ENCODE data around the gene TEPSIN.
"Not testable (repeated sequence)": the region's sequence is repeated elsewhere in the genome, so short reads cannot be mapped to it uniquely, and the experiment has no call there.

The TEPSIN gene

GRCh38 chr17:81234940-81235821 is 3.7 kb downstream of the TEPSIN start:
- DNase-seq = no peak

DNA sequence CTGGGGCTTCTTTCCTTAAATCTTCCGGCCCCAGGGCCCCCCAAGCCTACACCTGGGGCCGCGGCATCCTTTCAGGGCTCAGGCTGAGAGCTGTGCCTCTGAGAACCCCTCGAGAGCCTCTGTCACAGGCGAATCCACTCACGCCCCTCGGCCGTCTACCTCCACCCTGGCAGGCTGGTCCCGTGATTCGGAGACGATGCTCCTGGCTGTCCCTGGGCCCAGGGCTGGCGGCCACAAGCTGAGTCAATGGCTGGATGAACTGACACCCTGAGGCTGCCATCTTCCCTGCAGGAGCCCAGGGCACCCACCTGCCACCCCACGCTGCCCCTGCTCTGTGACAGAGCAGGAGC is 4.4 kb downstream of the TEPSIN start:
- no peak for DNase-seq

- no peak for DNase-seq
Measured at GRCh38 chr17:81233811-81234505, 4.9 kb downstream of the TEPSIN start.

- DNase-seq = no peak
Measured at GRCh38 chr17:81233316-81233715, 5.5 kb downstream of the TEPSIN start.

- DNase-seq = no peak
Measured at GRCh38 chr17:81232616-81233241, 6.1 kb downstream of the TEPSIN start.

GRCh38 chr17:81231766-81232581 is 6.9 kb downstream of the TEPSIN start:
- DNase-seq = no peak

- no peak for DNase-seq
Measured at GRCh38 chr17:81231121-81231645, 7.7 kb downstream of the TEPSIN start.

DNA sequence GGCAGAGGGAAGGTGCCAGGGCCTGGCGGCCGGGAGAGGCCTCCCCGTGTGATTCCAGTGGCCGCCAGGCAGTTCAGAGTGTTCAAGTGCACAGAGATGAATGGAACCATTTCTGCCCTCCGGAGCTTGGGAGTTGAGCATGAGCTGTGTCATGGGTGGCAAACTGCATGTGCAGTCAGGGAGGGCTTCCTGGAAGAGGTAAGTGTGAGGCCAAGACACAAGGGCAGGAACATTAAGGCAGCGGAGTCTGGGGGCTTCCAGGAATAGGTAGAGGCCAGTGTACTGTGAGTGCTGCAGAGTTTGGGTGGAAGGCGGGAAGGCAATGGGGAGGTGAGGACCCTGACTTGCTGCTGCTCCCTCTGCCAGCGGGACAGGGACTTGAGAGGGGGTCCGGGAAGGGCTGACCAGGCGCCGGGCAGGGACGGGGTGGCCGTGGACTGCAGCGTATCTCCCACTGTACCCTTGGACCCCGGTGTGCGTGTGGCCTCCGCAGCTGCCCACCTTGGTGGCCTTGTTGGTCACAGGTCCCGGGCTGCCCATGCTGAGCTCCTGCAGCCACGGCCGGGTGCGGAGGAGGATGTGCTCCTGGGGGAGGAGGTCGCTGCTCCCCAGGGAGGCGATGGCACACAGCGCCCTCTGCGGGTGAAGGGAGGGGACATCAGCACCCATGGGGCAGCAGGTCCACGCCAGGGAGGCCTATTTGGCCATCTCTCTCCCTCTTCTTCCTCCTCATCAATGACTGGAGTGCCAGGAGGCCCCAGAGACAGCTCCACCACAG is 8.6 kb downstream of the TEPSIN start:
- DNase-seq = peak; percentile 15

DNA sequence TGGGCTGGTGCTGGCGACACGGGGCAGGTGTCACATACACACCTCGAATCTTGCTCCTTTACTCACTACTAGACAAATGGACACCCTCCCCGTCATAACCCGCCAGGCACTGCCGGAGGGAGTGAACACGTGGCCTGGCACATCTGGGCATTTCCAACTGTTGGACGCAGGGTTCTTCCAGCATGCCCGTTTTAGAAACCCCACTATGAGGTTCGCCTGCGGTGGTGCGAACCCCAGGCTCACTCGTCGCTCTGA is 9.3 kb downstream of the TEPSIN start:
- no peak for DNase-seq

DNA sequence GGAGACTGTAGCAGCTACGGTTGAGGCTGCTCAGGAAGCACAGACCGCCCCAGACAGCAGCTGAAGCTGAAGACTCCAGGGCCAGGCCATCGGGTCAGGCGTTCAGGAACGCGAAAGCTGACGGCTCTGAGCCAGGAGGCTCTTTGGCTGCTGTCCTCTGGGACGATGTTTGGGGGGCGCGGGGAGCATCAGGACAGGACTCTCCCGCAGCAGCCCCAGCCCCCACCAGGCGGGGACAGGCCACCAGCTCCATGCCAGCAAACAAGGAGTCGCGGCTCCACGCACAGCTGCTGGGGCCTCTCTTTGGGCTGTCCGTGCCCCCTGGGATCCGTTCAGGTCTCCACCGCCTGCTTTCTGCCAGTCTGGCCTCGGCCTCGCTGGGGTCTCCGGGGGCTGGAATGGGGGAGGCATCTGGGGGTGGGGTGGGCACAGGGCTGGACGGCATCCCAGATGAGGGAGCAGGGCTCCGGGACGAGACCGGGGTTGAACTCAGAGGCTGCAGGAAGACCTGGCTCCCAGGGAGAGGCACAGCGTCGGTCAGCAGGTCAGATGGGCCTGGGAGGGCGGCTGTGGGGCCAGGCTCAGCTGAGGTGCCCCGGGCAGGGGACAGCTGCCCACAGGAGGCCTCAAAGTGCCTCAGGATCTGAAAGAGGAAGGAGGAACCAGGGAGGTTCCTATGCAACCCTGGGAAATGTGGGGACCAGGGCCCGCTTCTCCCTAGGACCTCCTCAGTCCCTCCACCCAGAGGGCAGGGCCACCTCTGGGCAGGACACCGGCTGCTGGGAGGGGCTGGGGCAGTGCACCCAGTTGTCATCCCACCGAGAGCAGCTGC is 9.8 kb downstream of the TEPSIN start:
- DNase-seq = no peak

DNA sequence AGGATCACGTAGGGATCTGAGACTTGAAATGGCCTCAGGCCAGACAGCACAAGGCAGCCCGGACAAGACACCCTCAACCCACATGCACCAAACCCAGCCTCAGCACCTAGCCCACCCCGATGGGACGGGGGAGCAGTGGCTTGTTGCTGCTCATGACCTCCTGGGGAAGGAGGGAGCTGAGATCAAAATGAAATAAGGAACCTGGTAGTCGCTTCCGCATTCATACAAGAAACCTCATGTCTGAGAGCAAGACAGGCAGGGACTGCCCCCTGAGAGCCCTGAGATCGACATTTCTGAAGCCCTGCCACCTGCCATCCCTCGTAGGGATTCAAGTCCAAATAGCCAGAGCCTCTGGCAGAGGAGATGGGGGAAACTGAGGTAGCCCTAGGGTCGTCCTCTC is 10.4 kb downstream of the TEPSIN start:
- DNase-seq = no peak

DNA sequence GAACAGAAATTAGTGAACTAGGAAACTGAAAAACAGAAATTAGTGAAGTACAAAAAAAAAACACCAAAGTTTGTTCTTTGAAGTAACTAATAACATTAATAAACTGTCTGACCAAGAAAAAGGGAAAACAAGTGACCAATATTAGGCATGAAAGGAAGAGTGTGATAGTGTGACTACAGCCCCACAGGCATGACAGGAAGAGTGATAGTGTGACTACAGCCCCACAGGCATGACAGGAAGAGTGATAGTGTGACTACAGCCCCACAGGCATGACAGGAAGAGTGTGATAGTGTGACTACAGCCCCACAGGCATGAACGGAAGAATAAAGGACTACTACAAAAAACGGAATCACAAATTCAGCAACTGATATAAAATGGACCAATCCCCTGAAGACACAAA is 11.2 kb downstream of the TEPSIN start:
- DNase-seq = not testable (repeated sequence)

DNA sequence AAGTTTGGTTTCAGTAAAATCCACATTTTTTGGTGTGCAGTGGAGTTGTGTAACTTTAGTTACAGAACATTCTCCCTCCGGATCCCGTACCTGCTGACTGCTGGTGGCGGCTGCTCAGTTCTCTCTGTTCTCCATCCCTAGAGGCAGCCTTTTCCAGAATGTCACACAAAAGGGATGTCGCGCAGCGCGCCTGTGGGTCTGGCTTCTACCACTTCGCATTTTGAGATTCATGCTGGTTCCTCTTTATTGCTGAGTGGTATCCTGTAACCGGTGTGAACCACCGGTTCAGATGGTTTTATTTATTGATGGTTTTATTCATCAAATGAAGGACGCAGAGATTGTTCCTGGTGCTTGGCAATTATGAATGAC is 15.1 kb downstream of the TEPSIN start:
- no peak for DNase-seq

DNA sequence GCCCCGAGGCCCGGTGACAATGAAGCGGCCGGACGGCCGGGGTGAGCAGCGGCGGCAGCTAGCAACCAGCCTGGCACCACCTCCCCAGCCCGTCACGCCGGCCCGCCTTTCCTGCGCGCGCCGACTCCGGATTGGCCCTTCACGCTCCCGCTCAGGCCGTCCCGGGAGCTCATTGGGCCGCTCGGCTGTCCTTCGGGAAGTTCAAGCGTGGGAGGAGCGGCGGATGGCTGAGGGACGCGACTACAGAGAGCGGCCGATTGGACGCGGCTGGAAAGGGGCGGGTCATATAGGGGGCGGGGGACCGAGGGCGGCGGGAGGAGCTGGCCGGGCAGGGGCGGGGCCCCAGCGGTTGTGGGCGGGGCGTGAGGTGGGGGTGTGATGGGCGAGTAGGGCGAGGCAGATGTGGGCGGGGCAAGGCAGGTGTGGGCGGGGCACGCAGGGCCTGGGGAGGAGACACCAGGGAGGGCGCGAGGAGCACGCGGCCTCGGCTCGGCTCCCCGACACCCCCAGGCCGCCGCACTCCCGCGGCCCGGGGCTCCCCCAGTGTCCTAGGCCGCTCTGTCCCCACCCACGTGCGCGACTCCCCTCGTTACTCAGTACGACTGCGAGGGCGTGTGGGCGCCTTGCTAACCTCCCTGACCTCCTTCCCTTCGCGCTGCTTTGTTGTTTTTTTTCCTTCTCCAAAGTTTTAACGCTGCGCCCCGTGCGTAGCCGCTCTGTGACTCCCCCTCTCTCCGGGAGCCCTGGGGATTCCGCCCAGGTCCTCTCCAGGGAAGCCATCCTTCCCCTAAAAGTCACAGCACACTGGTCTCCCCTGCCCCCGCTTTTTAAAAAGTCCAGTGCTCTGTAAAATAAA is 15.7 kb downstream of the TEPSIN start, which contains the start of gene CEP131:
TSS of gene CEP131 (minus strand) at position 60 of the 856 bp plus-strand sequence. CDS start 2,909 bp downstream, outside the sequence.
- DNase-seq = peak; percentile 100

GRCh38 chr17:81222620-81222905 is 16.3 kb downstream of the TEPSIN start:
- DNase-seq = no peak

GRCh38 chr17:81221842-81222619 is 16.8 kb downstream of the TEPSIN start:
- no peak for DNase-seq

- no peak for DNase-seq
Measured at GRCh38 chr17:81221371-81221841, 17.4 kb downstream of the TEPSIN start.

GRCh38 chr17:81219476-81220180 is 19.2 kb downstream of the TEPSIN start:
- DNase-seq = no peak

DNA sequence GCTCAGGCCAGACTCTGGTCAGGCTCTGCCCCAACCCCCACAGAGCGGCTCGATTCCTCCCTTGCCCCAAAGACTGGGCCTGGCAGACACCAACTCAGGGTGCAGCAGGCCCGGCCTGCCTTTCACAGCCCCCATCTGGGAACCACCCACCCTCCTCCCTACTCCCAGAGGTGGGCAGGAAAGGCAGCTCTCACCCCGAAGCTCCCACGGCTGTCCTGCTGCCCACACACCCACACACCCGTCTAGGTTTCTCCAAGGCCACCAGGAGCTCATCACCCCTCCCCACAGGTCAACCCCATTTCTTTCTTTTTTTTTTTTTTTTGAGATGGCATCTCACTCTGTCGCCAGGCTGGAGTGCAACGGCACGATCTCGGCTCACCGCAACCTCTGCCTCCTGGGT is 19.9 kb downstream of the TEPSIN start:
- DNase-seq = no peak

Measured in CD4-positive, alpha-beta T cell treated with Interleukin-17A for 4 hours (primary cell).